GM18868 (cell line): ENCODE measurements around the gene HYAL3.
A peak's percentile ranks its signal among the peaks of the same experiment; 100 is the strongest.
"Not testable (repeated sequence)": the region's sequence is repeated elsewhere in the genome, so short reads cannot be mapped to it uniquely, and the experiment has no call there.

ENCODE experiments used
- ATAC-seq: cut with Tn5 transposase; IDR thresholded peaks from one replicate; pipeline ENCODE4 v1.9.1; 2021; ENCODE audit warnings: mild to moderate bottlenecking, moderate library complexity; ENCODE audit not compliant: unreplicated experiment

Gene HYAL3

DNA sequence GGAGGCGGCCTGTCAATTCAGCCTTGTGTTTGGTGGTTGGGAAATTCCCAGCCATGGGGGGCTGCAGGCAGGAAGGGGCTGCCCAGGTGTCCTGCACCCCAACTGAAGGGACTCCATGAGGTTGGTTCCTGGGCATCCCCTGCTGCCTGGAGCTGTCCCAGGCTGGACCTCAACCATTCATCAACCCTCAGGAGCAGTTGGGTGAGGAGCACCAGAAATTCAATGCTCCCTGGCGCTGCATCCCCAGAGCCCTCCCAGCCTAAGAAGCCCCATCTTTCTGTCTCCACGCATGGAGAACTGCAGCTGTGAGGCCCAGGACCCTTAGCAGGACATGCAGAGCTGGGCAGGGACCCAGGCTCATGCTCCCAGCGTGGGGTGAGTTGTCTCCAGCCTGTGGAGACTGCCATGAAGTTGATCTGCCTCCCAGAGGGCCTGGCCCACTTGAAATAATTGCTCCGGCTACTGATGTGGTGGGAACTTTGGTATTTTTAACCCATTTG lies 38.2 kb downstream of the HYAL3 start:
- ATAC-seq = no peak

DNA sequence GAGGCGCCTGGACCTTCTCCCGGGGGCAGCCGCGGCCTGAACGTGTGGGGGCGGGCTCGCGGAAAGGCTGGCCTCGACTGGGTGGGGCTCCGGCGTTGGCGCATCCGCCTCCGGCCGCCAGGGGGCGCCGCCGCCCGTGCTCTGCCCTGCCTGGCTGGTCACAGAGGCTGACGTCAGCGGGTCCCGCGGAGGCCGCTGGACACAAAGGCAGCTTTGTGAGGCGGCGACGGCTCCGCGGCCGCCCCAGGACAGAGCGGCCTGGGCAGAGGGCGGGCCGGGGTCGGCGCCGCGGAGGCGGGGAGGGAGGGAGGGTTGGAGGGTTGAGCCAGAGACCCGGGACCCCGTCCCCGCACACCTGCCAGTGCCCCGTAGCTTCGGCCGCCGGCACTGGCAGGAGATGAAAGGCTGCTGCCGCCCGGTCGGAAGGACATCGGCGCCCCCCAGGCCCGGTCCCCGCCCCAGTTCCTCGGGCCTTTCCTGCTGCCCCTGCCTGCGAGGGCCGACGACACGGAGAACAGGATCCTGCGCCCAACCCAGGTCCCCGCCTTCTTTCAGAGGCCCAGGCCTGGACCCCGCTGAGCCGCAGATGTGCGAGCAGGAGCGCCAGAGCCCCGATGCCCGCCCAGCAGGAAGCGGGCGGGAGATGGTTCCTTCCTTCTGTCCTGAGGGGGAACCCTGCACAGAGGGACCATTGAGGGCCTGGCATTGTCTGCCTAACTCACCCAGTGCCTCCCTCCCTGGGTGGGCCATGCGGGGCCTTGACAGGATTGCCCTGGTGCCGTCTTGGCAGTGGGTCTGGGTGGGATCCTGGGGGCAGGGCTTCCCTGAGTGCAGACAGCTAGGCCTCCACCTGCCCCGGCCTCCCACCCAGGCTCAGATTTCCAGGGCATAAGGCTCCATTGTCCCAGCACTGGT lies 38.9 kb downstream of the HYAL3 start:
- peak; percentile 89 for ATAC-seq

DNA sequence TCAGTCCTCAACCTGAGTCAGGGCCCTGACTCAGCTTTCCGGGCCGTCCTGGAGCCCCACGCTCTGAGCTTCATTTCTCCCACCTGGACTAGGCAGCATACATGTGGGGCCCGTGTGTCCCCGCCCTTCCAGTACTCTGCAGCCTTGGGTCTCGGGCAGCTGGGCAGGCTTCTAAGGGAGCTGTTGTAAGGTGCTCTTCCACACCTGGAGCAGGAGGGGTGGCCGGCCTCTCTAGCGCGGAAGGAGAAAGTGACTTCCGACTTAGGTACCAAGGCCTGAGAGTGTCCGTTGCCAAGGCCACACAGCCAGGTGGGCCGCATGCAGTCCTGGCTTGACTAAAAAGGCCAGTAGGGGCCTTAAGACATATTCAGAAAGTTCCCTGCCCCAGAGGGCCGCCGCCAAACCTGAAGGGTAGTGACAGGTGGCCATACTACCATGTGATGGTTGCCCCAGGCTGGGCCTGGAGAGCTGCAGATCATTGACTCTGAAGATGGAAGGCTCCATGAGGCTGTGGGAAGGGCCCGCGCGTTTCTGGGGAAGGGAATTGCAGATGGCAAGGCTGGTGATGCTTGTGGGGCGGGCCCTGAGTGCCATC lies 39.7 kb downstream of the HYAL3 start:
- ATAC-seq = peak; percentile 18

DNA sequence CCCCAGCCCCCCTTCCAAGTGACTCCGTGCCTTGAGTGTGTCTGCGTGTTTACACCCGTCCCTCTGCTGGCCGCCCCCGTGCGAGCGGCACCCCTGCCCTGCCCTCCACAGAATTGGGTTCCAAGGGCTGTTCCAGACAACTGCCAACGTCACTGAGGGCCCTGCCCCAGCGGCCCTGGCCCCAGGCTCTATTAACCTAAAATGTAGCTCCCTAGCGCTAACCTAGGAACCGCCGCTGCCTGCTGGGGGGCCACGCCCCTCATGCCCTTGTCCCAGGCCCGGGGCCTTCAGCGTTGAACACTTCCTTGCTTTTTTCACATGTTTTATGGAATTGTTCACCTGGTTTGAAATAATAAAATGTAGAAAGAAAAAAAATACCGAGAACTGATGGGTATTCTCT lies 40.2 kb downstream of the HYAL3 start:
- no peak for ATAC-seq

DNA sequence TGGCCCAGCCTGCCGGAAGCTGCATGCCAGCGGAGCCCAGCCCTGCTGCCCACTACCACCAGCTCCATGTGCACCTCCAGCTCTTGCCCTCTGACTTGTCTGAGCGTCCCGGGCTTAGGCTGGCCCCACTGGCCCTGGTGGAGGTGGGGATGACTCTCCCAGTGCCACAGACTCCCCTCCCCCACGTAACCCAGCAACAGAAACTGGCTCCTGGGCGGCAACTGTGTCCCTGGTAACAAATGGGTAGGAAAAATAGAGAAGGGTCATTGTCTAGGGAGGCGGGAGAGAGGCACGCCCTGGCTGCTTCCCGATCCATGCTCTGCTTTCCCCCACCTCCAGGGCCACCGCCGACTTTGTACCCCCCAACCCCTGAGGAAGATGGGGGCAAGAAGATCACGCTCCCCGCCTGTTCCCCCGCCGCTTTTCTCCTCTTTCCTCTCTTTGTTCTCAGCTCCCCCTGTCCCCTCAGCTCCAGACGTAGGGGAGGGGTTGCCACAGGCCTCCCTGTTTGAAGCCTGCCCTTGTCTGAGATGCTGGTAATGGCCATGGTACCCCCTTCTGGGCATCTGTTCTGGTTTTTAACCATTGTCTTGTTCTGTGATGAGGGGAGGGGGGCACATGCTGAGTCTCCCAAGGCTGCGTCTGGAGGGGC lies 41.0 kb downstream of the HYAL3 start:
- no peak for ATAC-seq

DNA sequence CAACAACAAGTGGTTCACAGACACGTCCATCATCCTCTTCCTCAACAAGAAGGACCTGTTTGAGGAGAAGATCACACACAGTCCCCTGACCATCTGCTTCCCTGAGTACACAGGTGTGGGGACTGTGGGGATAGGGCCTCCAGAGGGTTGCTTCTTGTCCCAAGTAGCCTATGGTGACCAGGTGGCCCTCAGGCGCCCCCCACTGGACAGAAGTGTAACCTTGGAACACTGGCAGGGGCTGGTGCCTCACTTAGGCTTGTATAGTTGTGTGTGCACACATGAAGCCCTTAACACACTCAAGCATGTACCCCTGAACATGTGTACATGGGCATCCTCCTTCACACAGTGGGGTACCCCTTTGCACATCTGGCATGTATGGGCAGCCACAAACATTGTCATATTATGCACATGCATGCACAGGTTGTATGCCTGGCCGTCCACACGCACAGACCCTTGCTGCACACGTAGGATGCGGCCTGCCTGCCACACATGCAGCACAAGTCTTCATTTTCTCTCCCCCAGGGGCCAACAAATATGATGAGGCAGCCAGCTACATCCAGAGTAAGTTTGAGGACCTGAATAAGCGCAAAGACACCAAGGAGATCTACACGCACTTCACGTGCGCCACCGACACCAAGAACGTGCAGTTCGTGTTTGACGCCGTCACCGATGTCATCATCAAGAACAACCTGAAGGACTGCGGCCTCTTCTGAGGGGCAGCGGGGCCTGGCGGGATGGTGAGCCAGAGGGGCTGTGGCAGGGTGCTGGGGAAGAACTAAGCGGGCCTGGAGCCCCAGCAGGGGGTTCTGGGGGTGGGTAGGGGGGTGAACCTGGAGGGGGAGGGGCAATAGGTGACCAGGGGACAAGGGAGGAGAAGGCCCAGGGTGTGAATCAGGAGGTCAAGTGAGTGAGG lies 42.0 kb downstream of the HYAL3 start:
- ATAC-seq = no peak

DNA sequence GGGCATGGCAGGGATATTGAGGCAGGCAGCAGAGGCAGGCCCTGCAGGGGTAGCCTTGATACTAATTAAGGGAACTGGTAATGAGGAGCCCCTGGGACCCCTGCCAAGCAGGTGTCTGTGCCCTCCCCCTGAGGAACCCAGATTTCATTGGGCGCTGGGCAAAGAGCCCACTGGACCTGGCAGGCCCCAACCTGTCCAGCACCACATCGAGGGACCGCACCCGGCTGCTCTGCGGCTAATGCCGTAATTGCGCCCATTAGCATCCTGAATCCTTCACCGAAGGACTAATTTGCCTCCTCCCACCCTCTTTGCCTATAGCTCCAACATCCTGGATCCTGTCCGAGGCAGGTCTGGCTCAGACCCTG lies 44.0 kb downstream of the HYAL3 start:
- ATAC-seq = no peak

DNA sequence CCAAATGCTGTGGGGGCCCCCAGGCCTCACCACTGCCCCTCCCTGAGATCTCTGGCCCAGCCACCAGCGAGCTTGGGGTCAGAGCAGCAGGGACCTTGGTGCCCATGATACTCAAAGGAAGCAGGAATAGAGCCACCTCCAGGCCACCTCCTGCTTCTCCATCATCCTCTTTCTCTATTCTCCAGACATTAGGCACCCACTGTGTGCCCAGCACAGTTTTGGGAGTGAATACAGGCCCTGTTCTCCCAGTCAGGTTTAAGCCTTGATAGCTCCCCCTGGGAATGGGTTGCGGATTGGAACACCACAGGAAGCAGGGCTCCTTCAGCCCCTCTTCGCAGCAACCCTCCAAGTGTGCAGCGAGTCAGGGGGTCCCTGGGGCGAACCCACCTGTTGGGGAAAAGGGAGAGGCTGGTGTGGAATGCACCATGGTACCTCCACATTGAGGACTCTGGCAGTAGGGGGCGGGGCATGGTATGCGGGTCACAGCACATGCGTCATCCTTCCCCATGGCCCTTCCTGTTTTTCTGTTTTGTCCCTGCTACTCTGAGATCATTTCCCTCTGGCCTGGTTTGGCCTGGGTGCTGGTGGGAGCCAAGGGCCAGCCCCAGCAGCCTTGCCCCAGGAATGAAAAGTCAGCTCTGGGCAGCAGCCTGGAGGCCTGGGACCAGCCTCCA lies 44.5 kb downstream of the HYAL3 start:
- ATAC-seq = no peak

DNA sequence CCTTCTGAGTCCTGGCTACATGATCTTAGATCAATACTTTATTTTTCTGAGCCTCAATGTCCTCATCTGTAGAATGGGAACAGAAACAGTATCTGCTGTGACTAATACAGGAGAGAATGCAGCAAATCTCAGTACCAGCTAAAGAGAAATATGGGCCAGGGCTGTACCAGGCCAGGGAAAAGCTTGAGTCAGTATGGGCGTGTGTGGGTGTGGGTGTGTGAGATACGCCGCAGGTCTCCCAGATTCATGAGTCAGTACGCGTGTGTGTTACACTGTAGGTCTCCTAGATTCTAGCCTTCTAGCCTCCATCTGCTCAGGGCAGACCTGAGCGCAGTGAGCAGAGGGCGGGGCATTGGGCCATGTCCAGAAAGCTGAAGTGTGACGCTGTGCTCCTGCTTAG lies 48.0 kb downstream of the HYAL3 start:
- ATAC-seq = no peak

DNA sequence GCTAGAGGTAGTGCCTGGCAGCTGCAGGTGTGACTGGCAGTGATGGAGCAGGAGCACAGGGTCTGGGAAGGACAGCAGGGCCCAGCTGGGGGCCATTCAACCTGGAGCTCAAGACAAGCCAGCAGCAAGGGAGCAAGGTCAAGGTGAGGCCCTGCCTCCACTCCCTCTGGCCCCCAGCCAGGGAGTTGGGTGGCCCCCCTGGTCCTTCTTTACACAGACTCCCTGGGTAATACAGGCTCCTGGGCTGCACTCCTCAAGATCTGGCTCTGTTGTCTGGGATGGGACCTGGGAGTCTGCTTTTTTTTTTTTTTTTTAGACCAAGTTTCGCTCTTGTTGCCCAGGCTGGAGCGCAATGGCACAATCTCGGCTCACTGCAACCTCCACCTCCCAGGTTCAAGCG lies 48.7 kb downstream of the HYAL3 start:
- ATAC-seq = no peak

DNA sequence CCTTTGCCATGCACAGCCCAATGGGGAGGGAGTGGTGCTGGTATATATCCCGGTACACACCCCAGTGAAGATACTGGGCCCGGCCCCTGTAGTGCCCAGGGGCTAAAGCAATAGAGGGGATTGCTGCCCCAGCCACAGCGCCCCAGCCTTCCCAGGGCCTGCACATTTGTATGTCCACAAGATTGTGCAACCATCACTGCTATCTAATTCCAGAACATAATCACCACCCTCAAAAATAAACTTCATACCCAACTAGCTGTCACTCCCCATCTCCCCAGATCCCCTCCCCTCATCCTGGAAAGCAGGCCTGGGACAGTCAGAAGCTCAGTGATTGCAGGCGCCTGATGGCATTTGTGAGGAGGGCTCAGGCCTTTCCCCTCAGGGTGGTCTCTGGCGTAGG lies 49.7 kb downstream of the HYAL3 start:
- no peak for ATAC-seq

DNA sequence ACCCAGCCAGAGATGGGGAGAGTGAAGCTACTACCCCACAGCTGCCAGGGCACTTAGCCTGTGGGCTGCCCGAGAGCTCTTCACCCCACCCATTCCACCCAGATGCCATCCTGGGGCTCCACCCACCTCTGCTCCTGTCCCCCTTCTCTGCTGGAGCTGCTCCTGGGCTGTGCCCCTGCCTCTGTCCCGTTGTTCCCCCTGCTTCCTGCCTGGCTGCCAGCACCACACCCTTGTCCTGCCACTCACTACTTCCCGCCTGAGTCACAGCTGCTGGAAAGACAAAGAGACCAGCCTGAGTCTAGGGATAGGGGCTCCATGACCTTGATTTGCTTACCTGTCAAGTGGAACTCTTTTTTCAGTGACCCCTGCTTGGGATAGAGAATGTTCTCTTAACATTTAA lies 50.8 kb downstream of the HYAL3 start:
- no peak for ATAC-seq

DNA sequence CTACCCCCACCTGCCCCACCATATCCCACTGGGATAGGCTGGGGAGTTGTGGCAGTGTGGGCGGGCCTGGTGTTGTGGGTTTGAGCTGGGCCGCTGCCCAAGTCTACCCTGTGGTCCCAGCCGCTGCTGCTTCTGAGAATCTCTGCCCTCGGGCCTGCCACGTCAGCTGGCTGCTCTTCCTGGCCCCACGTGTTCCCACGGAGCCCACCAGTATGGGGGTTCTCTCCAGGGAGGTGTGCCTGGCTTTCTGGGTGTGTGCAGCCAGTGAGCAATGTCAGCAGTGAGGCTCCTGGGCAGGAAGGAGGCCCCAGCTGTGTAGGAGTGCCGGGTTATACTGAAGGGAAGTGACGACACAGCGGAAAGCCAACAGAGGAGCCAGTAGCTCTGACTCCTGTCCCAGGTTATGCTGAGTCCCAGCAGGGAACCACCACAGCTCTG lies 52.7 kb downstream of the HYAL3 start:
- ATAC-seq = peak; percentile 72

DNA sequence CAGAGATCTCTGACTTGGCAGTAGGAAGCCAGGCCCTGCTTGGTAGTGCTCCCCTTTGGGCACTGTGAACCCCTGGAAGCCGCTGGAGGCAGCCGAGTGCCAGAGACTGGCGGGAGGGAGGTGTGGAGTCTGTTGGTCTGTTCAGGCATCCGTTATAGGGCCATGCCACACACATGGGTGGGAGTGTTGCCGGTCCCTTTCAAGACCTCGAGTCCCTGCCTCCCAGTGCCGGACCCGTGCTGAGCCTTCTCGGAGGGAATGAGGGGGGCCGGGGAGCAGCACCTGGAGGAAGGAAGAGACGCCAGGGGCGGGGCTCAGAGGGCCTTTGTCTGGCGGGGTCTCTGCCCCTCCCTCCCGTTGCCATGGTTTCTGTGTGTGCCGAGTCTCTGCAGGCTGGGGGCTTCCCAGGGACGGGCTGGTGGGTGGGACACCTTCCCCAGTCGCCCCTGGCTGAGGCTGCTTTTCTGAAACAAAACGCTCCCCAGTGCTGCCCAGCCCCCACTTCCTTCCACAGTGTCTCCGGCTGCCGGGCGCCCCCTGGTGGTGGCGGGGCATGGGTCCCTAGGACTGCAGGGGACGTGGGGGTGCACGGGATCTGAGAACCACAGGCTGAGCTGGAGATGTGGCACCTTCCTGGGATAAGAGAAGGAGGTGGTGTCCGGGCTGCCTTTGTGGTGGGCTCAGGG lies 53.2 kb downstream of the HYAL3 start:
- peak; percentile 70 for ATAC-seq

DNA sequence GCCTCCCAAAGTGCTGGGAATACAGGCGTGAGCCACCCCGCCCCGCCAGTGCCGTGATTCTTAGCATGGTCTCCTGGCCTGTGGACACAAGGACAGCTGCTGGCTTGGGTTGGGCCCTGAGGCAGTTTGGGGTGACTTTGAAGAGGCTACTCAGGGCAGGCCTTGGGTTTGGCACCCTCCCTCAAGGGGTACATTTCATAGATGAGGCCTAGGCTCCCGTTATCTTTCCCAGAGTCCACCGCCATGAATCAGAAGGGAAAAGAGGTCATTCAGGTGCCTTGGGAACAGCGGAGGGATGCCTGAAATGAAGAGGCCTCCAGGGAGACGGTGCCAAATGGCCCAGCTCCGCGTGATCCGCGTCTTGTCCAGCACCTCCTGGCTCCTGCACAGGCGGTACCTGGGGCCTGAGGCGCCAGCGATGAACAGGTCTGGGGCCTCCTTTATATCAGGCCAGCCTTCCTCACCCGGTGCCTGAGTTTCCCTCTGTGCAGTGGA lies 53.9 kb downstream of the HYAL3 start:
- no peak for ATAC-seq

DNA sequence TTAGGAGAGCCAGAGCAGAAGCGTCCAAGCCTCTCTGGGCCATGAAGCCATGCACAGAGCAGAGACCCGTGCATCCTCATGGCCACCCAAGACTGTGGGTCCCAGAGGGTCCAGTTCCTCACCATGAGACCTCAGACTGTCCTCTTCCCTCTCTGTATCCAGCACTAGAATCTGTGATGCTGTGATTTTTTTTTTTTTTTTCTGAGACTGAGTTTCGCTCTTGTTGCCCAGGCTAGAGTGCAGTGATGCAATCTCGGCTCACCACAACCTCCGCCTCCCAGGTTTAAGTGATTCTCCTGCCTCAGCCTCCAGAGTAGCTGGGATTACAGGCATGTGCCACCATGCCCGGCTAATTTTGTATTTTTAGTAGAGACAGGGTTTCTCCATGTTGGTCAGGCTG lies 54.4 kb downstream of the HYAL3 start:
- ATAC-seq = not testable (repeated sequence)

DNA sequence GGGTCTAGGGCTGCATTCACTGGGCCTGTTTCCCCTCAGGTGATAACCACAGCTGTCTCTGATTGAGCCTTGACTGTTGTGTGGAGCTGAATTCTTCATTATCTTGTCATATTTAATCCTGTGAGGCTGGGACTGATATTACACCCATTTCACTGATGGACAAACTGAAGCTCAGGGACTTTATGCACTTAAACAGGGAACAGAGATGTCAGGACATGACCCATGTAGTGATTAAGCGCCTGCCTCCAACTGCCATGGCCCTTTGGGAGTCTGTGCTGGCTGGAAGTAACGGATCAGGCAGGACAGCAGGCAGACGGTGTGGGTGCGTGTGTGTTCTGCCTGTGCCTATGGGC lies 55.7 kb downstream of the HYAL3 start:
- no peak for ATAC-seq

DNA sequence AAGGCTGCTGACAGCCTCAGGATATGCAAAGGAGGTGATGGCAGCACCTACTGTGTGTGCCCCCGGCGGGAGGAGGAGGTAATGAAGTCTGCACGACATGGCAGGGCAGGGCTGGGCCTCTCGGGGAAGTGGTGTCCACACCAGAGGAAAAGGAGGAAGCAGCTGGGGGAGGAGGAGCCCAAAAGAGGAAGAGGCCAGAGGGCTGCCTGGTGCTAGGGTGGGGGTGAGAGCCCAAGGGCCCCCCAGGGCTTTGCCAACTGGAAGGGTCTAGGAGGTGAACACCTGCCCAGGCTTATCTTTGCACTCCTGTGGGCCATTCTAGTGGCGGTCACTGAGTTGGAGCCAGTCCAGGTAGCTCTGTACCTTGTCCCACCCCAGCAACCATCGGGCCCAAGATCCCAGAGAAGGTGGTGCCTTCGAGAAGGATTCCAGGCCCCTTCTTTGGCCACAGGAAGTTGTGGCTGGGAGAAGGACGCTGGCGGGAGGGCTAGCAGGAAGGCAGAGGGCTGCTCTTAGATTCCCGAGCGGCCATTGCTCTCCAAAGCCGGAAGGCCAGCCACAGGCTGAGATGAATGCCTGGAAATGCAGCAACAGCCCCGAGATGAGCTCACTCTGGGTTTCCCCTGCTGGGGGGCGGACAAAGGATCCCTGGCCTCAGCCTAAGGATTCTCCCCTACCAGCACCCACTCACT lies 56.2 kb downstream of the HYAL3 start:
- ATAC-seq = no peak
